ENCODE data around the gene INSM1. TPM values are rescaled to one million over a fixed set of nuclear protein-coding genes. Genes with fewer than 3 reads are reported as not detected.

The INSM1 gene
- polyA plus RNA-seq, 1 of the 3 experiments (the other 2 are of a cell fraction): not detected

DNA sequence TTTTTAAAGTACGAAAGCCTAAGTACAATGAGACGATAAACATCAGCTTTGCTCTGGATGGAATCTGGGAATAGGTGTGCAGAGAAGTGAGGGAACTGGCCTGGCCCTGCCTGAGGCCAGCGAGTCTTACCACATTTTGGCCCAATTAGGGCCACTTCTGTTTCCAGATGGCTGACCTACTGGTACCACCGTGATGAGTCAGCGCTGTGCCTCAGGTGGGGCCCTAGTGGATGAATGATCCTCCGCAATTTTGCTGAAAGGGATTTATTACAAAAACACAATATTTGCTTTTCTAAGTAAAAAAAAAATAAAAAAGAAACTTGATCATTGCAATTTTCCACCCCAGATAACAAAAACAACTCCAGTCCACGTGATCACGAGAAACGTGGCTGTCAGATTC lies 22.5 kb downstream of the INSM1 start:
- Histone ChIP-seq H3K27me3 (ENCODE audit: insufficient read depth) (no peaks in the 10 kb centered on the region), H3K36me3 (replicated peaks in 1 of 2; ENCODE audit: control insufficient read depth in 1 of 2, insufficient read depth in 2 of 2, low read length in 1 of 2) (no peaks in the 10 kb centered on the region), H3K4me1 (ENCODE audit: control insufficient read depth in 1 of 2, insufficient read depth in 2 of 2, low read depth in 1 of 2, low read length in 1 of 2) (no peaks in the 10 kb centered on the region), H3F3A (replicated peaks; ENCODE audit: insufficient read depth) (no peaks in the 10 kb centered on the region), H3K4me3 (ENCODE audit: low read depth in 2 of 2, low read length in 1 of 2) (no peak overlapping the region), H3K79me2 (ENCODE audit: insufficient read depth) (no peaks in the 10 kb centered on the region), H3K9ac (no peak overlapping the region), H4K20me1 (ENCODE audit: insufficient read depth) (no peaks in the 10 kb centered on the region), H3K9me2 (no peaks in the 10 kb centered on the region), H2AFZ (ENCODE audit: low read depth) (no peak overlapping the region), H3K4me2 (no peak overlapping the region), H3K27ac (ENCODE audit: low read depth in 2 of 2, low read length in 1 of 2) (no peak overlapping the region), H3K9me3 (no peaks in the 10 kb centered on the region)
- TF ChIP-seq RFX5 (IDR thresholded peaks at IDR 0.05; ENCODE audit: low read length) (no peak), SIN3A (IDR thresholded peaks at IDR 0.05; ENCODE audit: borderline replicate concordance, low read depth, low read length) (no peak), MXI1 (IDR thresholded peaks at IDR 0.05; ENCODE audit: low read depth, low read length) (no peak), TCF12 (IDR thresholded peaks at IDR 0.05) (no peak), GATA2 (CRISPR knock-in tag; IDR thresholded peaks at IDR 0.05) (no peak), RXRA (IDR thresholded peaks at IDR 0.05; ENCODE audit: borderline replicate concordance, low read depth) (no peak)
- TF ChIP-seq, protein P1, sequence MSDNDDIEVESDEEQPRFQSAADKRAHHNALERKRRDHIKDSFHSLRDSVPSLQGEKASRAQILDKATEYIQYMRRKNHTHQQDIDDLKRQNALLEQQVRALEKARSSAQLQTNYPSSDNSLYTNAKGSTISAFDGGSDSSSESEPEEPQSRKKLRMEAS (IDR thresholded peaks at IDR 0.05; ENCODE audit: low read depth): no peak
- ChIA-PET CTCF (no interaction called here), POLR2A (no interaction called here)
- DNase-seq: no peak
- 93% methylated on average over 9 of the region's 9 CpGs for WGBS (ENCODE audit: low lambda C conversion rate)

DNA sequence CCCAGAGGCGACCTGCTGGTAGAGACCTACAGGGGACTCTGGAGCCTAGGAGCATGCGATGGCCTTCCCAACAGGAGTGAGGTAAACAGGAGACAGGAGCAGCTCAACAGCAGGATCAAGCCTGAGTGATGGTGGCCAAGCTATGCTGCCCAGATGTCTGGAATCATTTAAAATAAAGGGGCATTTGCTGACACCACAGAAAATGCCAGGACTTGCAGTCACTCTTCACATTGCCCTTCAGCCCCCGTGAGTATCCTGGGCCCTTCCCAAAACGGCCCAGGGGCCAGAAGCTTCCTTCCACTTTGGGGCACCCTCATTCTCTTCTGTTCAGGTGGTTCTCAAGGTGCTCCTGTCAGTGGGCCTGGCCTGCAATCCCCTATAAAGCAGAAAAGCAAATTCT lies 23.2 kb downstream of the INSM1 start:
- no peaks in the 10 kb centered on the region for H3K9me2 ChIP-seq
- no peaks in the 10 kb centered on the region for H3K27me3 ChIP-seq (ENCODE audit: insufficient read depth)
- H3K79me2 ChIP-seq (ENCODE audit: insufficient read depth): no peaks in the 10 kb centered on the region
- H4K20me1 ChIP-seq (ENCODE audit: insufficient read depth): no peaks in the 10 kb centered on the region
- TF ChIP-seq SIN3A (IDR thresholded peaks at IDR 0.05; ENCODE audit: borderline replicate concordance, low read depth, low read length) (no peak), YY1 (IDR thresholded peaks at IDR 0.05; ENCODE audit: low read depth) (no peak), TEAD4 (IDR thresholded peaks at IDR 0.05; ENCODE audit: borderline replicate concordance, insufficient read depth) (no peak), FOSL2 (IDR thresholded peaks at IDR 0.05; ENCODE audit: borderline replicate concordance, low read depth) (no peak), MXI1 (IDR thresholded peaks at IDR 0.05; ENCODE audit: low read depth, low read length) (no peak), GABPA (IDR thresholded peaks at IDR 0.05; ENCODE audit: low read depth) (no peak)
- TF ChIP-seq, protein P2, sequence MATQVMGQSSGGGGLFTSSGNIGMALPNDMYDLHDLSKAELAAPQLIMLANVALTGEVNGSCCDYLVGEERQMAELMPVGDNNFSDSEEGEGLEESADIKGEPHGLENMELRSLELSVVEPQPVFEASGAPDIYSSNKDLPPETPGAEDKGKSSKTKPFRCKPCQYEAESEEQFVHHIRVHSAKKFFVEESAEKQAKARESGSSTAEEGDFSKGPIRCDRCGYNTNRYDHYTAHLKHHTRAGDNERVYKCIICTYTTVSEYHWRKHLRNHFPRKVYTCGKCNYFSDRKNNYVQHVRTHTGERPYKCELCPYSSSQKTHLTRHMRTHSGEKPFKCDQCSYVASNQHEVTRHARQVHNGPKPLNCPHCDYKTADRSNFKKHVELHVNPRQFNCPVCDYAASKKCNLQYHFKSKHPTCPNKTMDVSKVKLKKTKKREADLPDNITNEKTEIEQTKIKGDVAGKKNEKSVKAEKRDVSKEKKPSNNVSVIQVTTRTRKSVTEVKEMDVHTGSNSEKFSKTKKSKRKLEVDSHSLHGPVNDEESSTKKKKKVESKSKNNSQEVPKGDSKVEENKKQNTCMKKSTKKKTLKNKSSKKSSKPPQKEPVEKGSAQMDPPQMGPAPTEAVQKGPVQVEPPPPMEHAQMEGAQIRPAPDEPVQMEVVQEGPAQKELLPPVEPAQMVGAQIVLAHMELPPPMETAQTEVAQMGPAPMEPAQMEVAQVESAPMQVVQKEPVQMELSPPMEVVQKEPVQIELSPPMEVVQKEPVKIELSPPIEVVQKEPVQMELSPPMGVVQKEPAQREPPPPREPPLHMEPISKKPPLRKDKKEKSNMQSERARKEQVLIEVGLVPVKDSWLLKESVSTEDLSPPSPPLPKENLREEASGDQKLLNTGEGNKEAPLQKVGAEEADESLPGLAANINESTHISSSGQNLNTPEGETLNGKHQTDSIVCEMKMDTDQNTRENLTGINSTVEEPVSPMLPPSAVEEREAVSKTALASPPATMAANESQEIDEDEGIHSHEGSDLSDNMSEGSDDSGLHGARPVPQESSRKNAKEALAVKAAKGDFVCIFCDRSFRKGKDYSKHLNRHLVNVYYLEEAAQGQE (IDR thresholded peaks at IDR 0.05; ENCODE audit: low read depth, low read length): no peak
- TF ChIP-seq, protein P3, sequence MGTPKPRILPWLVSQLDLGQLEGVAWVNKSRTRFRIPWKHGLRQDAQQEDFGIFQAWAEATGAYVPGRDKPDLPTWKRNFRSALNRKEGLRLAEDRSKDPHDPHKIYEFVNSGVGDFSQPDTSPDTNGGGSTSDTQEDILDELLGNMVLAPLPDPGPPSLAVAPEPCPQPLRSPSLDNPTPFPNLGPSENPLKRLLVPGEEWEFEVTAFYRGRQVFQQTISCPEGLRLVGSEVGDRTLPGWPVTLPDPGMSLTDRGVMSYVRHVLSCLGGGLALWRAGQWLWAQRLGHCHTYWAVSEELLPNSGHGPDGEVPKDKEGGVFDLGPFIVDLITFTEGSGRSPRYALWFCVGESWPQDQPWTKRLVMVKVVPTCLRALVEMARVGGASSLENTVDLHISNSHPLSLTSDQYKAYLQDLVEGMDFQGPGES (IDR thresholded peaks at IDR 0.05; ENCODE audit: low read depth, low read length): no peak
- WGBS (ENCODE audit: low lambda C conversion rate): 47% methylated on average over 3 of the region's 4 CpGs
- H3F3A ChIP-seq (replicated peaks; ENCODE audit: insufficient read depth): no peaks in the 10 kb centered on the region
- CTCF ChIA-PET: no interaction called here
- H3K27ac ChIP-seq (ENCODE audit: low read depth in 2 of 2, low read length in 1 of 2): no peak overlapping the region
- H3K4me2 ChIP-seq: no peak overlapping the region
- POLR2A ChIA-PET: no interaction called here
- H3K36me3 ChIP-seq (replicated peaks in 1 of 2; ENCODE audit: control insufficient read depth in 1 of 2, insufficient read depth in 2 of 2, low read length in 1 of 2): no peaks in the 10 kb centered on the region
- no peaks in the 10 kb centered on the region for H3K9me3 ChIP-seq
- no peak overlapping the region for H3K9ac ChIP-seq
- H3K4me3 ChIP-seq (ENCODE audit: low read depth in 2 of 2, low read length in 1 of 2): no peak overlapping the region
- DNase-seq: no peak
- no peak overlapping the region for H2AFZ ChIP-seq (ENCODE audit: low read depth)
- H3K4me1 ChIP-seq (ENCODE audit: control insufficient read depth in 1 of 2, insufficient read depth in 2 of 2, low read depth in 1 of 2, low read length in 1 of 2): no peaks in the 10 kb centered on the region

All from SK-N-SH (cell line).